NCI-H82 (cell line): ENCODE results near the gene PTPRN2.
"Not testable (repeated sequence)": the region's sequence is repeated elsewhere in the genome, so short reads cannot be mapped to it uniquely, and the experiment has no call there.

Experiments used
- DNase-seq: peaks from one replicate; lab custom pipeline; 2025; lab: John Stamatoyannopoulos, UW

Gene PTPRN2

DNA sequence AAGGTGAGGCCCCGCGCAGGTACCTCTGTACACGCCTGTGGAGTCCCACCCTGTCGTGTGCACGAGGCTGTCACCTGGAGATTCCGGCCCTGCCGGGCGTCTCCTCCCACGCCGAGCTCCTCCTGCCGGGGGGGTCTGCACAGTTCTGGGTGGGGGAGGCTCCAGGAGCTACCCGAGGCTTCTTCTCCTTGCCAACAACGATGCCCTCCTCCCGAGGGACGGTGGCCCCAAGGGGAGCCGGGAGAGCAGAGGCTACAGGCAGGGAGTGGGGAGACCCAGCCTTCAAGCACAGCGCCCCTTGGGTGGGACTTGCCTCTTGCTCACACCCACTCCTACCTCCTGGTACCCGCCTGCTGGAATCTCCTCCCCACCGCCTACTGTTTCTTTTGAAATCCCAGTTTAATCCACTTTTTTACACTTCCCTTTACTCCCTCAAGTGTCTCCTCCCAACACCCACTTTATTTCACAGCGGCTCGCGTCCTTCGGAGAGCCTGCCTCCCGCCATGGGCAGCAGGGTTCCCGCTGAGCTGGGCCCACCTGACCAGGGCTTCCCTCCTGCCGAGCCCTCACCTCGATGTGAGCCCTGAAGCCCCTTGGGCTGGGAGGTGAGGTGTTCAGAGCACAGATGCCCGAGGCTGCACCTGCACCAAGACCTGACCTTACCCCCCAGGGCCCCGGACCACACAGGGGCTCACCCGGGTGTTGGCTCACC lies 912.8 kb downstream of the PTPRN2 start:
- DNase-seq, result no peak

DNA sequence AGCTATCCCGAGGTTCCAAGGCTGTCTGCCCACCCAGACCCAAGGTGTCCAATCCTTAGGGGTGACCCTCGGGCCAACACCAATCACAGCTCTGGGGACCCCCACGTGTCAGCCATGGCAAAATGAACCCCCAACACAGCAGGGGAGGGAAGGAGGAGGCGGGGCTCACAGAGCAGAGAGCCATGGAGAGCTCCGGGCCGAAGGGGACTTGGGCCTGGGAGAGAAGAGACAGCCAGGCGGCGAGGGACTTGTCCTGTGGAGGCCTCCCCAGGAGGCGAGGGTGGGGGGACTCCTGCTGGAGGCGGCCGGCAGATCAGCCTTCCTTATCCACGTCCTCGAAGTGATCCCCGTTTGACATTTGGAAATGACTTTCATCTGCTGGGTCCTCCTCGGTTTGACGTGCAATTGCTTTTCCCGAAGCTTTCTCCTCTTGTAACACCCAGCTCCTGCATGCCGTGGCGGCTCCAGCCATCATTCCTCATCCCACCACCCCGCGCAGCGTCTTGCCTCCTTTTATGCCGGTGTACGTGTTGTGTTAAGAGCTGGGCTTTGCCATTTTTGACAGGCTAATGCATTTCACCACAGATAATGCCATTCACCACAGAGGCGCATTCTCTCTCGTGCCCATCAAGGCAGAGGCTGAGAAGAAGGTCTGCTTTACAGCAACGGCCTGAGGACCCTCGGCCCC lies 913.5 kb downstream of the PTPRN2 start:
- no peak for DNase-seq

DNA sequence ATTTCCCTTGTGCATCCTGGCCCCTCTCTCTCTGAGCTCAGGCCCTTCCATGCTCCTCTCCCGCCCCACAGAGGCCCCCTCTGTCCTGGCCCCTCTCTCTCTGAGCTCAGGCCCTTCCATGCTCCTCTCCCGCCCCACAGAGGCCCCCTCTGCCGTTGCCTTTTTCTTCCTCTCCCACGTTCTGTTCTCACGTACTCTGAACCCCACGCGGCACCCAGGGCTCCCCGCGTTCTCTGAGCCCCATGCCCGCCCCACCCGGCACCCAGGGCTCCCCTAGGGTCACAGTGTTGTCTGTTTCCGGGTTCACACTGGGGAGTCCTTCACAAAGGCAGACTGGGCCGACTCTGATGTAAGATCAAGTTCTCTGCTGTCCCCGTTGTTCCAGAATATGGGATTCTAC lies 914.0 kb downstream of the PTPRN2 start:
- DNase-seq, result no peak

DNA sequence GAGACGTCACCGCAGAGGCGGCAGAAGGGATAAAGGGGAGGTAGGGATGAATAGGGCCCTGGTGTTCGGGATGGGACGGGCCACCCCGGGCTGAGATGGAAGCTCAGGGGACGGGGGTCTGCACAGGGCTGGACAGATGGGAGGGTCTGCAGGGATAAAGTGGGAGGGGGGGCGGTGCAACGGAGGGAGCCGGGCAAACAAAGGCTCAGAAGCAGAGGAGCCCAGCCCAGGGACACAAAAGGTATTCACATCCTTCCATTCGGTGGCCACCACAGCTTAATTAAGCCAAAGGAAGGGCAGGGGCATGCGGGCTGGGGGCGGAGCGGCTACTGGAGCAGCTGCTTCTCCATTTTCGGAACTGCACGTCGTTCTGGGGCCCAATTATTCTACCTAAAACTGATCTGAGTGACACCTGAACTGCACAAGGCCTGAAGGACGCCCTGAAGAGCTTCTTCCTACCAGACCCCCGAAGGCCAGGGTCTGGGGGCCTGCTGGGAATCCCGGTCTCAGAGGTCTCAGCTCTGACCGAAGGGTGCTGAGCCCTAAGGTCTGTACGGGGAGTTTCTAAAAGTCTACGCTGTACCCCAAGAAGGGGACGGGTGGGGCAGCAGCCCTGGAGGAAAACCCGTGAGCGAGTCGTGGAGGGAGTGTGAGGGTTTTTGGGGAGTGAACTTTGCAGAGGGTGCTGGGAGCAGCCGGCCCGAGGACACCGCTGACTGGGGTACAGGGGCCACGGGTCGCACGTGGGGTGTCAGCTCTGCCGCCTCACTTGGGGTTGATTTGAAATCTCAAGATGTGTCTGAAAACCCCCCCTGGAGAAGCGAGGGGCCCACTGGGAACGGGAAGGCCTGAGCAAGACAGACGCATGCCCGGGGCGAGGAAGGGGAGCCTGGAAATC lies 916.0 kb downstream of the PTPRN2 start:
- no peak for DNase-seq

DNA sequence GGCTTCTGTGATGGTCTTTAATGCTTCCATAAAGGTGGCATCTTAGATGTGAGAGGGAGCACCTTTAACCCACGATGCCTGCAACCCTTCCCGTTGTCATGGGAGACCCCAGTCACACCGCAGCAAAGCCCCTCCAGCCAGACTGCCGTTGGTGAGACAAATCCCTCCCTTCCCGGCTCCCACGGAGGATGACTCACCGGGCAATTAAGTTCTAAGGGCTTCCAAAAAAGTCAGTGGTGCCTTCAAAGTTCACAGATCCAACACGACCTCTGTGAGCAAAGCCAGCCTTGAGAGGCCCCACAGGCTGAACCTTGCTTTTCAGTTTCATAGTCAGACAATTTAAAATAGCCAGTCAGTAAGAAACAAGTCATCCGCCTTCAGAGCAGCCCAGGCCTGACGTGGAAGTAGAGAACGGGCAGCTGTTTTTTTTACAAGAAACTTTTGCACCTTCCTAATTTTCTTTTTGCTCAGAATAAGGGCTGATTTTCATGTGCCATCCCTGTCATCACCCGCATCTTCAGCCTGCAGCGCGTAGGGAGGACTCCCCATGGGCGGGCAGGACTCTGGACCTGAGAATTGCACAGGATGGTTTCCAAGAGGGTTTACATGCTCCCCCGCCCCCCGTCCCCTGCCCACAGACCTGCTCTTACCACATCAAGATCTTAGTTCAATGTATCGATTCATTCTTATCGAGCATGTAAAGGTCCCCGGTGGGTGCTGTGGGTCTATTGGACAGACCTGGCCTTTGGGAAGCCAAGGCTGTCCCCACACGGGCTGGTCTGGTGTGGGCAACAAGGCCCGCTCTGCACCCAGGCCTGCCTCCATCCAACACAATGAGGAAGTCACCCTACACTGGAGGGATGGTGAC lies 916.9 kb downstream of the PTPRN2 start:
- no peak for DNase-seq

DNA sequence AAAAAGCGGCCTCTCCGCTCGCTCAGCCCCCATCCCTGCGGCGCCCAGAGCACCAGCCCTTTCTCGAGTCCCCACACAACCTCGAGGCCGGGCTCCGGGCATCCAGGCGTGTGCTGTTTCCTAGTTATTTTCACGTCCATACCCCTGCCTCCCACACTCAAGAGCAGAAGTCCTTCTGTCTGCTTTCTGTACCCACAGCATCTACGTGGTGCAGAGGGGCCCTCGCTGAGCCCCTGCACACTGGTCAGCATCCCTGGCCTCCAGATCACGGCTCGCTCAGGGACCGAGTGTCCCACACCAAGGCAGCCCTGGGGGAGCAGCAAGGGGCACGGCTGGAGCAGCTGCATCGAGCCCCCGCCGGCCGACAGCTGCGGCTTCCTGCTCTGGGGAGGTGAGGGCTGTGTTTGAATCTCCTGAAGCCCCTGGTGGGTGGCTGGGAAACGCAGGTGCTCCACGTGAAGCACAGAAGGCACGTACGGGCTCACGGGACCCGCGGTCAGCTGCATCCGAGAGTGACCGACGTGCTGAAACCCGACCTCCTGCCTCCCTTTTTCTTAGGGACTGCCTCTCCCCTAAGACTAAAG lies 917.8 kb downstream of the PTPRN2 start:
- no peak for DNase-seq

- DNase-seq, result no peak
Observed at GRCh38 chr7:157668884-157669767, 918.5 kb downstream of the PTPRN2 start.

DNA sequence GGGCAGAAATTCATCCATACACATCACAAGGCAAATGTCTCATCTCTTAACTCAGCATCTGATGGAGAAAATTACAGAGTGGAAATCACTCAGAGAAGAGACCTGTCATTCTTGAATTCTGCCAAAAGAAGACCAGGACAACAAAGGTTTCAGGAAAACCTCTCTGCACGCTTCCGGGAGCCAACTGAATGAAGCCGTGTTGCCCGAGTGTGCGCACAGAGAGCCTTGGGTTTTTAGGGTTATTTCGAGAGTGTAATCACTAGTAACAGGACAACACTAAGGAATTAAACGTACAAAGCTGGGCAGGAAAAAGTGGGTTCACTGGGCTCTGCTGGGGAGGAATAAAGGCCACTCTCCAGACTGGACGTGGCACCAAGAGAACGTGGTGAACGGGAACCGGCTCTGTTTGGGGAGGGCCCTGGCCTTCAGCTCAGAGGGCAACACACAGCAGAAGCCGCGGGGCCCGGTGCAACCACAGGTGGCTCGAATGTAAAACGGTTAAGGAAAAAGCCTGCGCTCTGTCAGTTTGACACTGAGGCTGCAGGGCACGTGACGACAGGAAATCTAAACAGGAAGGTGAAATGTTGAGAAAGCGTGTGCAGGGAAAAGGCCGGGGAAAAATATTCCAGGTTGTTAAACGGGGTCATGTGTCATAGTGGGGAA lies 919.3 kb downstream of the PTPRN2 start:
- no peak for DNase-seq

DNA sequence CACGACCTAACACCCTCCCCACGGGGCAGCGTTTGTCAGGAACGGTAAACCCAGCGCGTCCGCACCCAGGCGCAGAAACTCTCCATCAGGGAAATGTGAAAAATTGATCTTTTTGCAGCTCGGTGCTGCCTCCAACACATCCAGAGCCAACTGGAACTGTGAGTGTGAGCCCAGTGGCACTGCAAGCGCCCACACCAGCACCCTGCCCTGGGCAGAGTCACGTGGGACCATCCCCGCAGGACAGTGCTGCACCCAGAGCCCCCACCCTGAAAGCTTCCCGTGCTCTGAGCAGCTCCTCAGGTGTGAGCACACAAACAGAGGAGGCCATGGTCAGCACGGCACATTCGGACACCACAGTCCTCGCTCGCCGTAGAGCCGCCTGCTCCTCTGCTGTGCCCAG lies 919.9 kb downstream of the PTPRN2 start:
- no peak for DNase-seq

- no peak for DNase-seq
Observed at GRCh38 chr7:157667261-157667660, 920.4 kb downstream of the PTPRN2 start.

DNA sequence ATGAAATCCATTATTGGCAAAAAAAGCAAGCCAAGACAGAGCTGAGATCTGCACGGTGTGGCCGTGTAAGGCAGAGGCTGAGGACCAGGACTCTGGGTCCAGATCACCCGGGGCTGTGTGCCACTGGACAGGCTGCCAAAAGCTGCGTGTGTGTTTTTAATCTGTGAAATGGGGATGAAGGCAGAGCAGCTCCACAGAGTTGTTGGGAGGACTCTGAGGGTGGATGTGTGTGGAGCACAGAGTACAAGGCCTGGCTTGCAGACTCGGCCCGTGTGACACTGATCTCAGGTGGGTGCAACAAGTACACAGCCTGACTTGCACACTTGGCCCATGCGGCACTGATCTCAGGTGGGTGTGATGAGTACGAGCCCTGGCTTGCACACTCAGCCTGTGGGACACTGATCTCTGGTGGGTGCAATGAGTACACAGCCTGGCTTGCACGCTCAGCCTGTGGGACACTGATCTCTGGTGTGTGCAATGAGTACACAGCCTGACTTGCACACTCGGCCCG lies 921.0 kb downstream of the PTPRN2 start:
- DNase-seq, result no peak

DNA sequence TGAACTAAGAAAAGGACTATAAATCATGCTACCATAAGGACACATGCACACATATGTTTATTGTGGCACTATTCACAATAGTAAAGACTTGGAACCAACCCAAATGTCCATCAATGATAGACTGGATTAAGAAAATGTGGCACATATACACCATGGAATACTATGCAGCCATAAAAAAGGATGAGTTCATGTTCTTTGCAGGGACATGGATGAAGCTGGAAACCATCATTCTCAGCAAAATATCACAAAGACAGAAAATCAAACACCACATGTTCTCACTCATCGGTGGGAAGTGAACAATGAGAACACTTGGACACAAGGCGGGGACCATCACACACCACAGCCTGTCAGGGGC lies 922.0 kb downstream of the PTPRN2 start:
- not testable (repeated sequence) for DNase-seq

- DNase-seq, result no peak
Observed at GRCh38 chr7:157664871-157665633, 922.6 kb downstream of the PTPRN2 start.

DNA sequence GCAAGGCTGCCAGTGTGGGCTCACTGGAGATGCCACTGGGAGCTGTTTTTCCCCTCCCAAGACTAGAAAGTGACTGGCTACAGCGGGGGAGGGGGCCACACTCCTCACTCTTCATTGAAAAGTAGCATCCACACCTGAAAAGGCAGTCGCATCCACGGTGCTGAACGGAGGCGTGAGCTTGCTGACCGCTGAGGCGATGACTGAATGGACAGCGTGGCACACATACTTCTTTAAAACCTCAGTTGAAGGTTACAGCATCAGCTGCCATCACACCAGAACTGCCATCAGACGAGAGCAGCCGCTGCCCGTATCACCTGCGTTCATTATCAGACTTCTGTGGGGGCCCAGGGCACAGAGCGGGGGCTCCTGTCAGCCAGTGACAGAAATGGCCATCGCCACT lies 923.6 kb downstream of the PTPRN2 start:
- no peak for DNase-seq

- no peak for DNase-seq
Observed at GRCh38 chr7:157662981-157663716, 924.5 kb downstream of the PTPRN2 start.

GRCh38 chr7:157662110-157662791 lies 925.4 kb downstream of the PTPRN2 start:
- no peak for DNase-seq

DNA sequence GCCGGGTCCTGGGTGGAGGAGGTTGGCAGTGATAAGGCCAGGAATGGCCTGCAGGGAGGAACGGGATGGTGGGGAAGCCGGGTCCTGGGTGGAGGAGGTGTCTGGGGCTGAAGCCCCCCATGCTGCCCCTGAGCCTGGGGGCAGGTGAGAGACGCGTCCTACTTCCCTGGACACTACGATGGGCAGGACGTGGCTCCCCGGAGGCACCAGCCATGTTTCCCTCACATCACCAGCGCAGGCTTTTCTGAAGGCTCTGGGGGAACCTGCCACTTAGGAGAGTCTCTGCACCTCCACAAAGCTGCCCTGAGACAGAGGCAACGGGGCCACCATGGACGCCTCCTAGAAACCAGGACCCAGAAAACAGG lies 926.0 kb downstream of the PTPRN2 start:
- DNase-seq, result no peak
